HuH-7 (cell line): ENCODE measurements around the gene CYTIP.

Source experiments
- DNase-seq: peaks from one replicate; pipeline ENCODE4 v3.0.0; 2011; ENCODE audit warnings: low spot score

Gene CYTIP

GRCh38 chr2:157443795-157444640, at the start of gene CYTIP:
TSS of gene CYTIP (minus strand) at chr2:157444089. CDS start at chr2:157444020, 69 bp downstream.
- DNase-seq = no peak

GRCh38 chr2:157492189-157492773, 48.4 kb upstream of the CYTIP start:
- DNase-seq = peak; percentile 64

- no peak for DNase-seq
Observed at GRCh38 chr2:157489983-157490382, 46.1 kb upstream of the CYTIP start.

DNA sequence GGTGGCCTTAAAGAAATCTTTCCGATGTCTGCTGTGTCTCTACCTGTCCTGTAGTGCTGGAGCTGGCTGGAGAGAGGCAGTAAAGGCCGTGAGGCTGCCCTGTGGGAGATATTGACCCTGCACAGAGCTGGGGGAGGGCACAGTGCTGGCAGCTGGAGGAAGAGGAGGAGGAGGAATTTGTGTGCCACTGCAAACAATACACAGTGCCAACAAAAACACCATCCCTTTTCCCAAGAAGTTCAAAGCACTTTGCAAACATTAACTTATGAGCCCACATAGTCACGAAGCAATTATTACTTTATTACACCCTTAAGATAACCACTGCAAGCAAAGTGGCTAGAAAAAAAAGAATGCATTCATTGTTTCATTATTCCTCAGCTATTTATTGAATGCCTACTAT, 45.0 kb upstream of the CYTIP start:
- DNase-seq = peak; percentile 23

- no peak for DNase-seq
Observed at GRCh38 chr2:157487747-157488146, 43.9 kb upstream of the CYTIP start.

DNA sequence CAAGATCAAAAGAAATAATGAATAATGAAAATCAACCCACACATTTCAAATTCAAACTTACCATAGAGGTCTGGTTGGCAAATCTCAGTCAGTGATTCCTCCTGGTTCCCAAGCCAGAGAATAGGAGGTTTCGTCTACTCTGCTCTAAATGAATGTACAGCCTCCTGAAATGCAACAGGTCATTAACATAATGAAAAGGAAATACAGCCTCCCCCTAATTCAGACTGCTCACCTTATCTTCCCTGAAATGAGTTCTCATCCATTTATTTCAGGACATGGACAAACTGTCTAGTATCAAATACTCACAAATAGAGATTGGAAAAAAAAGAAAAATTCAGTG, 43.4 kb upstream of the CYTIP start:
- no peak for DNase-seq

DNA sequence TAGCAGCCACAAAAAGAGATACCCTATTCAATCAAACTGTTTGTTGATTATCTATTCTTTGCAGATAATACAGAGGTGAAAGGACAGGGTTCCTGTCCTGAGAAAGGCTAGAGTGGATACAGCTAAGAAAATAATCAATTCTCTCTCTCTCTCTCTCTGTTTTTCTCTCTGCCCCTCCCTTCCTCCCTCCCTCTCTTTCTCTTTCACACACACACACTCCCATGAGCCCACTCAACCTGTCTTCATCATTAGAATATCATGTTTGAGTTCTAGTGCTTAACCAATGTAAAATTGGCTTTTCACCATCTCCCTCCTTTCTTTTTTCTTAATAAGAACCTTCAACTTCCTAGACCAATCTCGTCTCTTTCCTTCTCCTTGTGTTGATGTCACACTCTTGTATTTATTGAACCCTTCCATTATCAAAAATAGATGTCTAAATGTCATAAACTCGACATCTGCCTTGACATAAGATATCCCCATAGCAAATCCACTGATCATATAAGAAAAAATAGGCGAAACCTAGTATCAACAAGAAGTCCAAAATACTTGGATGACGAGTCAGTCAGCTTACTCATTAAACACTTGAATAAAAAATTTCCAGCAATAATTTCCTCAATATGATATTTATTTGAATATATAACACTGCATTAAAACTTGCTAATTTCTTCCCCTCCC, 42.8 kb upstream of the CYTIP start:
- DNase-seq = no peak

GRCh38 chr2:157480182-157480961, 36.5 kb upstream of the CYTIP start:
- no peak for DNase-seq

DNA sequence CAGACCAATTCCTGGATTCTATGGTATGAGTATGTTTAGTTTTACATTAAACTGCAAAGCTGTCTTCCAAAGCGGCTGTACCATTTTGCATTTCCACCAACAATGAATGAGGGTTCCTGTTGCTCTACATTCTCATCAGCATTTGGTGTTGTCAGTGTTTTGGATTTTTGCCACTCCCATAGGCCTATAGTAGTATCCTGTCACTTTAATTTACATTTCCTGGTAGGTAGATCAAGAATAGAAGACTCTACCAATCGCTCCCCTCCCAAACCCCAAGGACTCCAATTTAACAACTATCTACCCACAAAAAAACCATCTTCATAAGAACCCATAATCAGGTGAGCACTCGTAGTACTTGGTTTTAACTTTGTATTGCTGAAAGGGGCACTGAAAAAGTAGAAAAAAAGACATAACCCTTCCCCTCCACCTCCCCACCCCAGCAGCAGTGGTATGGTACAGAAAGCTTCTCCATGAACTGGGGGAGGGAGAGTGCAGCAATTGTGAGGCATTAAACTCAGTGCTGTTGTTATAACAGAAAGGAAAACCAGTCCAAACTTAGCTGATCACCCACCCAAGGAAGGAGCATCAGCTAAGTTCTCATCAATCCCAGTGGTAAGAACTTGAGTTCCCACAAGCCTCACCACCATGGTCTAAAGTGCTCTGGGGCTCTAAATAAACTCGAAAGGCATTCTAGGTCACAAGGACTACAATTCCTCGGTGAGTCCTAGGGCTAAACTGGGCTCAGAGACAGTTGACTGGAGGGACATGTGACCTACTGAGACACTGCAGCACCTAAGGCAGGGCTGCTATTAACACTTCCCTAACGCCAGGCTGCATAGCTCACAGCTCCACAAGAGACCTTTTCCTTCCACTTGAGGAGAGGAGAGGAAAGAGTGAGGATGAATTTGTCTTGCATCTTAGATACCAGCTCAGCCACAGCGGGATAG, 35.5 kb upstream of the CYTIP start:
- DNase-seq = no peak

- DNase-seq = no peak
Observed at GRCh38 chr2:157477919-157478318, 34.0 kb upstream of the CYTIP start.

- no peak for DNase-seq
Observed at GRCh38 chr2:157476953-157477709, 33.2 kb upstream of the CYTIP start.

- no peak for DNase-seq
Observed at GRCh38 chr2:157475722-157476390, 32.0 kb upstream of the CYTIP start.

GRCh38 chr2:157473581-157473980, 29.7 kb upstream of the CYTIP start:
- no peak for DNase-seq

GRCh38 chr2:157471078-157471477, 27.2 kb upstream of the CYTIP start:
- DNase-seq = no peak

DNA sequence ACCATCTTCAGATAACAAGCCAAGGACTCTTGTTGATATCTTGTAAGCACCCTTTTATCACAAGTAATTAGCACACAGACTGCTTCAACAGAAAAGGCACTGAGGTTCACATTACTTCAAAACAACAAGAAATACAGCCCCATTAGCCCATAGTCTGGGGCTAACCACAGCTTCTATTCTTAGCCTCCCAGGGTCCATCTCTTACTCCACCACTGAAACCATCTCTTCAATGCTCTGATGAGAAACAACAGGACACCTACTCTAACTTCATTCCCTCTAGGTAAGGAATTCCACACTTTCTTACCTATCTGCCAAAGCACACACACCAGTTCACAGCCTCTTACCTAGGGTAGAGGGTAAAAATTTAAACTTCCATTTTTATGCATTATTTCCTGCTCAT, 26.4 kb upstream of the CYTIP start:
- DNase-seq = no peak

- no peak for DNase-seq
Observed at GRCh38 chr2:157469726-157470125, 25.8 kb upstream of the CYTIP start.

DNA sequence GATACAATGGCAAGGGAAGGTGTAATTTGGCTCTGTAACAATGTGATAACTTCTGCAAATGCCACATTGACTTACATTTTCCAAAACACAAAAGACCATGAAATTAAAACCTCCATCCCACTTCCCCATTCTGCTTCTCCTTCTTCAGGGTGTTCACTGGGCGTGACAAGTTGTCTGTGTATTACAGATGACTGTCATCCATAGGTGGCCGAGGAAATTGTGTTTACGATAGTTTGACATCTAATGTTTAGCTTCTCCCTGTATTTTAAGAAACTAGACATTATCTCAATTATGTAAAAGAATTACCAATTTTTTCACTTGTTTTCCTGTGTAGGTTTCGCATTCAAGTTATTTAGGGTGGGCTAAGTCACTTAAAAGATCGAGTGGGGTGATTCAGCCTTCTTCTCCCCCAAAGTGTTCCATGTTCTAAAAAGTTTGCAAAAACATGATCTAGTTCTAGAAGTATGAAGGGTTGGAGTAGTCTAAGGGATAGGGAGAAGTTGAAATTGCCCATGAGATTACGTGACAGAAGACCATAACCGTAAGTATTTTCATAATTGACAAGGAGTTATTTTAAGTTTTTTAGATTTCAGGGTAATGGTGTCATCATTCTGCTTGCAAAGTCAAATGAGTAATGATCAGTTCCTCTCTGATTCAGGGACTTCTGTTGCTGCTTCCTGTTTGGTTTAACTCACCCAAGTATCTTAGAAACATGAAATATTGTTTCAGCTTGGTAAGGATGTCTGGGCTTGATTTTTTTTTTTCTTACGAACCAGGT, 25.2 kb upstream of the CYTIP start:
- no peak for DNase-seq

- DNase-seq = no peak
Observed at GRCh38 chr2:157466764-157467163, 22.9 kb upstream of the CYTIP start.

DNA sequence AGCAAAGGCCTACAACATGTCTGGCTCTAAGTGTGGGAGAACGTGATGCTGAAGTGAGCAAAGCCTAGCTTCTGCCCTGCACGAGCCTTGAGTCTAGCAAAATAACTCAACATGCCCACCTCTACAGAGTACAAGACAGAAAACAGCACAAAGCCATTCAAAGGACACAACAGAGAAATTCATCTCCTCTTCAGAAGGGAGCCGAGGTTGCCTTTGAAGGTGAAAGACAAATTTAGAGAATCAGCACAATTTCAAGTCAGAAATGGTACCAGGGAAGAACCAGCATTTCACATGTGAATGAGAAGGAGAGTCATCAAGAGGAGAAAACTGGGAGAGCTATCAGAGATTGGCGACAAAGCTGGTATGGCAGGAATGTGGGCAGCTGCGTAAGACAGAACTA, 21.7 kb upstream of the CYTIP start:
- no peak for DNase-seq
